CD14-positive monocyte (primary cell): Measurements from ENCODE around the gene INPP5A. TPM values are rescaled to one million over a fixed set of nuclear protein-coding genes. Genes with fewer than 3 reads are reported as not detected.

Experiments
- DNase-seq, 3 donors: peaks; one replicate each; pipeline ENCODE4 v3.0.0-alpha.2; 2011 to 2022
- H2AFZ ChIP-seq: 2 replicates; pipeline ENCODE4 v1.6.0; 2012; ENCODE audit warnings: mild to moderate bottlenecking, low read depth, low read length, inconsistent platforms; ENCODE audit not compliant: insufficient read depth, poor library complexity, severe bottlenecking
- H3K27ac ChIP-seq, 2 donors: 1 replicate in 1 of 2; 2 replicates in 1 of 2; pipeline ENCODE4 v1.5.1; 2012 to 2013; ENCODE audit warnings: low read length in 2 of 2, control low read depth in 1 of 2, inconsistent platforms in 1 of 2, low read depth in 1 of 2, mild to moderate bottlenecking in 1 of 2
- H3K27me3 ChIP-seq, 2 donors: one replicate each; pipeline versions ENCODE4 v1.6.0 to v1.6.1; 2011 to 2013; ENCODE audit warnings: low read length in 2 of 2; ENCODE audit not compliant: control insufficient read depth in 2 of 2, insufficient read depth in 2 of 2
- H3K36me3 ChIP-seq, 2 donors: replicated peaks in 1 of 2; 1 replicate in 1 of 2; 2 replicates in 1 of 2; pipeline versions ENCODE4 v1.5.1 to v1.6.1; 2012 to 2013; ENCODE audit warnings: low read length in 2 of 2, control low read depth in 1 of 2, inconsistent platforms in 1 of 2, mild to moderate bottlenecking in 1 of 2; ENCODE audit not compliant: insufficient read depth in 2 of 2, control insufficient read depth in 1 of 2
- H3K4me1 ChIP-seq, 2 donors: 1 replicate in 1 of 2; 2 replicates in 1 of 2; pipeline versions ENCODE4 v1.5.1 to v1.6.1; 2012 to 2013; ENCODE audit warnings: low read length in 2 of 2, control low read depth in 1 of 2, inconsistent platforms in 1 of 2, mild to moderate bottlenecking in 1 of 2, moderate library complexity in 1 of 2; ENCODE audit not compliant: insufficient read depth in 2 of 2, control insufficient read depth in 1 of 2
- H3K4me2 ChIP-seq: replicated peaks from 2 replicates; pipeline ENCODE3; 2012; ENCODE audit warnings: low read length, moderate library complexity, mild to moderate bottlenecking; ENCODE audit not compliant: poor library complexity, severe bottlenecking; ENCODE audit errors: extremely low read depth
- H3K4me3 ChIP-seq, 3 experiments: fragments of 200-600 bp in 1 of 3; sonication (generic) in 1 of 3; replicated peaks in 1 of 3; 1 replicate in 2 of 3; 2 replicates in 1 of 3; pipeline ENCODE4 v1.5.1; 2011 to 2013; ENCODE audit warnings: low read length in 3 of 3, mild to moderate bottlenecking in 3 of 3, control low read depth in 2 of 3, low read depth in 2 of 3, inconsistent platforms in 1 of 3, moderate library complexity in 1 of 3
- H3K79me2 ChIP-seq: 2 replicates; pipeline ENCODE4 v1.6.0; 2012; ENCODE audit warnings: mild to moderate bottlenecking, control low read depth, inconsistent platforms, low read length, moderate library complexity; ENCODE audit not compliant: insufficient read depth
- H3K9ac ChIP-seq: 2 replicates; pipeline ENCODE4 v1.6.0; 2017; ENCODE audit warnings: low read length, mild to moderate bottlenecking; ENCODE audit not compliant: insufficient read depth, poor library complexity, severe bottlenecking
- H3K9me3 ChIP-seq, 2 donors: replicated peaks in 1 of 2; 1 replicate in 1 of 2; 2 replicates in 1 of 2; pipeline versions ENCODE4 v1.5.1 to v1.6.1; 2012 to 2013; ENCODE audit warnings: low read length in 2 of 2, control low read depth in 1 of 2; ENCODE audit not compliant: control insufficient read depth in 1 of 2, insufficient read depth in 1 of 2
- H4K20me1 ChIP-seq: 2 replicates; pipeline ENCODE4 v1.6.0; 2012; ENCODE audit warnings: mild to moderate bottlenecking, low read length, control low read depth, moderate library complexity; ENCODE audit not compliant: insufficient read depth
- H3K27ac Mint-ChIP-seq, 7 donors: one replicate each; pipeline ENCODE4 v1.8.0; 2020; ENCODE audit warnings: mild to moderate bottlenecking in 7 of 7, mixed read lengths in 7 of 7, moderate library complexity in 6 of 7, inconsistent platforms in 2 of 7
- H3K27me3 Mint-ChIP-seq, 3 donors: one replicate each; pipeline ENCODE4 v1.8.0; 2021 to 2022; ENCODE audit warnings: low read depth in 3 of 3, mild to moderate bottlenecking in 3 of 3, mixed read lengths in 3 of 3, moderate library complexity in 3 of 3, inconsistent platforms in 1 of 3
- H3K36me3 Mint-ChIP-seq, 2 donors: one replicate each; pipeline ENCODE4 v1.8.0; 2020; ENCODE audit warnings: mixed read lengths in 2 of 2, inconsistent platforms in 1 of 2, mild to moderate bottlenecking in 1 of 2
- H3K4me1 Mint-ChIP-seq: one replicate; pipeline ENCODE4 v1.8.0; 2020; ENCODE audit warnings: mild to moderate bottlenecking, mixed read lengths
- H3K4me3 Mint-ChIP-seq, 2 donors: one replicate each; pipeline ENCODE4 v1.8.0; 2020; ENCODE audit warnings: mild to moderate bottlenecking in 2 of 2, mixed read lengths in 2 of 2, moderate library complexity in 1 of 2
- H3K9me3 Mint-ChIP-seq, 7 donors: one replicate each; pipeline ENCODE4 v1.8.0; 2020 to 2022; ENCODE audit warnings: mixed read lengths in 7 of 7, mild to moderate bottlenecking in 6 of 7, moderate library complexity in 6 of 7, inconsistent platforms in 2 of 7
- WGBS: methylation state at CpG from one replicate; pipeline ENCODE4 v1.1.5; 2013; ENCODE audit warnings: missing lambda C conversion rate; ENCODE audit not compliant: insufficient coverage; 5-methylcytosine and 5-hydroxymethylcytosine counted together
- intact Hi-C, 2 donors: fragments of 100-400 bp; cut with micrococcal nuclease; formaldehyde crosslinking; loops; one replicate each; pipeline versions ENCODE4 v1.15.0 to v1.15.1; 2023
- polyA plus RNA-seq, 3 donors: library from polyadenylated mRNA; depleted of rRNA in 1 of 3; unstranded in 2 of 3; stranded (reverse) in 1 of 3; fragments of 300-500 nt in 2 of 3; fragments of >200 nt in 1 of 3; fragmentation: Illumina TruSeq in 2 of 3; gene quantifications; 1 replicate in 2 of 3; 2 replicates in 1 of 3; pipeline ENCODE4 v1.2.3, GENCODE V29; 2012 to 2021
- TF ChIP-seq, protein P1 (sequence below): fragments of 200-600 bp; IDR thresholded peaks from one replicate; pipeline ENCODE4 v1.8.0; 2022; ENCODE audit warnings: antibody characterized with exemption, mild to moderate bottlenecking

The INPP5A gene
- polyA plus RNA-seq, 3 donors, result 0.87 to 17.2 (median 2.9) TPM

DNA sequence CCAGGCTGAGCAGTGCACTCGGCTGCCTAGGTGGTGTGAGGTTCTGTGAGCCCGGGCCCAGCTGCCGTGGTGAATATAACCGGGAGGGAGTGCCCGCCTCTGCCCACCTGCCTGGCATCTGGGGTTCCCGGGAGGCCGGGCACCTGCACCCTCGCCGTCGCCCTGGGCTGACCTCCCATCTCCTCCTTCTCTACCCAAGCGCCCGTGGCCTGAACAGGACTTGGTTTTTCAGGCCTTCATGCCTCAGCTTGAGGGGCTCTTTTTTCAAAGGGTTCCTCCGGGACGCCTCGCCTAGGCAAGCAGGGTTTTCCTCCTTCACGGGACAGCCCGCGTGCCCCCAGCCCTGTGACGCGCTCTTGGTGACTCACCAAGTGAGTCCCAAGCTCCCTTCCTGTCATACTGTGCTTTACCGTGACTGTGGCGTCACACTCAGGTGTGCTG is 9.9 kb downstream of the INPP5A start:
- H3K4me1 Mint-ChIP-seq, result peaks cover 86% of the 10 kb centered on the region
- no peak overlapping the region for H2AFZ ChIP-seq
- peak; percentile 64 to 88 (median 67) for DNase-seq
- intact Hi-C loops, result loop anchor here in 1 of 2 donors (10.0 kb wide), 1 partner anchor 153 kb away; the partner anchor contains the start of gene PWWP2B
- peaks cover 0 to 11% of the 10 kb centered on the region in 2 donors for H3K36me3 ChIP-seq
- peaks cover 94% of the 10 kb centered on the region for H4K20me1 ChIP-seq
- H3K9ac ChIP-seq, result no peak overlapping the region
- peaks cover 0 to 6% (median 5%) of the 10 kb centered on the region in 3 donors for H3K27me3 Mint-ChIP-seq
- H3K27ac Mint-ChIP-seq, result peak overlapping the region in 5 of 7 donors; percentile 72 to 83 (median 77)
- H3K9me3 Mint-ChIP-seq, result peaks cover 0 to 2% (median 0%) of the 10 kb centered on the region in 7 donors
- TF ChIP-seq, protein P1, sequence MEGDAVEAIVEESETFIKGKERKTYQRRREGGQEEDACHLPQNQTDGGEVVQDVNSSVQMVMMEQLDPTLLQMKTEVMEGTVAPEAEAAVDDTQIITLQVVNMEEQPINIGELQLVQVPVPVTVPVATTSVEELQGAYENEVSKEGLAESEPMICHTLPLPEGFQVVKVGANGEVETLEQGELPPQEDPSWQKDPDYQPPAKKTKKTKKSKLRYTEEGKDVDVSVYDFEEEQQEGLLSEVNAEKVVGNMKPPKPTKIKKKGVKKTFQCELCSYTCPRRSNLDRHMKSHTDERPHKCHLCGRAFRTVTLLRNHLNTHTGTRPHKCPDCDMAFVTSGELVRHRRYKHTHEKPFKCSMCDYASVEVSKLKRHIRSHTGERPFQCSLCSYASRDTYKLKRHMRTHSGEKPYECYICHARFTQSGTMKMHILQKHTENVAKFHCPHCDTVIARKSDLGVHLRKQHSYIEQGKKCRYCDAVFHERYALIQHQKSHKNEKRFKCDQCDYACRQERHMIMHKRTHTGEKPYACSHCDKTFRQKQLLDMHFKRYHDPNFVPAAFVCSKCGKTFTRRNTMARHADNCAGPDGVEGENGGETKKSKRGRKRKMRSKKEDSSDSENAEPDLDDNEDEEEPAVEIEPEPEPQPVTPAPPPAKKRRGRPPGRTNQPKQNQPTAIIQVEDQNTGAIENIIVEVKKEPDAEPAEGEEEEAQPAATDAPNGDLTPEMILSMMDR, result no peak
- H3K27ac ChIP-seq, result no peak overlapping the region
- no peak overlapping the region for H3K4me2 ChIP-seq
- WGBS, result 66% methylated on average over 17 of the region's 22 CpGs
- H3K4me3 Mint-ChIP-seq, result no peak overlapping the region
- H3K36me3 Mint-ChIP-seq, result peaks cover 28 to 36% of the 10 kb centered on the region in 2 donors
- no peak overlapping the region for H3K4me3 ChIP-seq
- H3K9me3 ChIP-seq, result no peaks in the 10 kb centered on the region
- peaks cover 100% of the 10 kb centered on the region for H3K79me2 ChIP-seq
- peaks cover 72 to 89% of the 10 kb centered on the region in 2 donors for H3K4me1 ChIP-seq
- no peaks in the 10 kb centered on the region for H3K27me3 ChIP-seq

DNA sequence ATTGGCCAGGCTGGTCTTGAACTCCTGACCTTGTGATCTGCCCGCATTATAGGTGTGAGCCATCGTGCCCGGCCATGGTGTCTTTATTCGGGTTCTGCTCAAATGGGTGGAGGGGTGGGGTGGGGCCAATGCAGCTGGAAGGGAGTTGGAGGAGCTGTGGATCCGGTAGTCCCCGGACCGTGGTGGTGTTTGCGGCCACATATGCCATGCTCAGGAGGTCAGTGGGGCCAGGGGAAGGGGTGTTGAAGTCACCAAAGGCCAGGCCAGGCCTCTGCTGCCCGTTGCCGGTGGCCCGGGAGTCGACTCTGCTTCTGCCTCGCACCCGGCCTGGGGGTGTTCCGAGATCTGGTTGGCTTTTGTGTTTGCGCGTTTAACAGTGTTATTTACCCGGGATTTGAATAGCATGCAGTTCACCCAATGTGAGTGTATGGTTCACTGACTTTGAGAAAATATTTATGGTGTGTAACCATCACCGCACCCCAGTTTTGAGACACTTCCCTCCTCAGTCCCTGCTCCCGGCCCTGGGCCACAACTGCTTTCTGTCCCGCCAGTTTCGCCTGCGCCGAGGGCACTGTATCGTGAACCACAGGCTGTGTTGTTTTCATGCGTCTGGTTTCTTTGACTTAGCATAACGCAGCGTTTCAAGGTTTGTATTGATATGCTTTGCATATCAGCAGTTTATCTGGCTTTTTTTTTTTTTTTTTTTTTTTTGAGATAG is 10.7 kb downstream of the INPP5A start:
- Histone ChIP-seq H3K4me3 (no peak overlapping the region), H2AFZ (no peak overlapping the region), H3K9ac (no peak overlapping the region), H3K9me3 (no peaks in the 10 kb centered on the region), H3K79me2 (peaks cover 98% of the 10 kb centered on the region), H3K27me3 (no peaks in the 10 kb centered on the region), H3K36me3 (peaks cover 0 to 7% of the 10 kb centered on the region in 2 donors), H3K4me1 (peaks cover 72 to 88% of the 10 kb centered on the region in 2 donors), H3K27ac (no peak overlapping the region), H3K4me2 (no peak overlapping the region), H4K20me1 (peaks cover 85% of the 10 kb centered on the region)
- peak in 1 of 3 donors; percentile 5 for DNase-seq
- TF ChIP-seq, protein P1, result no peak
- Mint-ChIP-seq H3K36me3 (peaks cover 20 to 28% of the 10 kb centered on the region in 2 donors), H3K27ac (peak overlapping the region in 4 of 7 donors; percentile 27 to 75 (median 50)), H3K9me3 (no peaks in the 10 kb centered on the region), H3K4me1 (peaks cover 80% of the 10 kb centered on the region), H3K27me3 (peaks cover 0 to 6% (median 4%) of the 10 kb centered on the region in 3 donors), H3K4me3 (no peak overlapping the region)
- whole genome bisulfite sequencing, result 70% methylated on average over 22 of the region's 28 CpGs
- intact Hi-C loops, result loop anchor here in 1 of 2 donors (10.0 kb wide), 1 partner anchor 153 kb away; the partner anchor contains the start of gene PWWP2B
